HEK293 (cell line): ENCODE data around the gene DACT1.

Experiments used
- CTCF ChIA-PET: fragments of 350-600 bp; formaldehyde crosslinking; extraction: SDS; loops from one replicate; lab custom pipeline; 2021; ENCODE audit warnings: antibody characterized with exemption; lab: Yijun Ruan, JAX
- POLR2A ChIA-PET: fragments of 300-600 bp; formaldehyde crosslinking; extraction: SDS; loops from one replicate; lab custom pipeline; 2020; ENCODE audit warnings: antibody characterized with exemption, inconsistent platforms; lab: Yijun Ruan, JAX
- H3K27ac ChIP-seq: fragments of 200-500 bp; sonication (Bioruptor generic); 2 replicates; pipeline ENCODE4 v1.5.1; 2014; ENCODE audit warnings: low read depth, low read length, control low read depth, inconsistent platforms; ENCODE audit errors: extremely low read depth
- H3K36me3 ChIP-seq, 2 experiments: fragments of 200-500 bp in 1 of 2; sonication (Bioruptor generic) in 1 of 2; 1 replicate in 1 of 2; 2 replicates in 1 of 2; pipeline ENCODE4 v1.5.1; 2014 to 2017; ENCODE audit warnings: inconsistent platforms in 2 of 2, low read length in 2 of 2; ENCODE audit not compliant: control insufficient read depth in 2 of 2, insufficient read depth in 1 of 2
- H3K4me1 ChIP-seq: fragments of 200-500 bp; sonication (Bioruptor generic); 2 replicates; pipeline ENCODE4 v1.5.1; 2014; ENCODE audit warnings: mild to moderate bottlenecking, low read length, inconsistent platforms; ENCODE audit not compliant: control insufficient read depth, insufficient read depth
- H3K4me3 ChIP-seq: 2 replicates; pipeline ENCODE4 v1.5.1; 2011; ENCODE audit warnings: low read depth, mild to moderate bottlenecking, control low read depth, low read length, moderate library complexity
- H3K9me3 ChIP-seq: fragments of 200-500 bp; sonication (Bioruptor generic); 2 replicates; pipeline ENCODE4 v1.5.1; 2014; ENCODE audit warnings: low read depth, low read length, inconsistent platforms; ENCODE audit not compliant: control insufficient read depth, insufficient read depth
- BCL11A ChIP-seq: fragments of 450-650 bp; formaldehyde crosslinking; IDR thresholded peaks from 2 replicates; pipeline ENCODE4 v1.5.1; 2016; ENCODE audit warnings: low read depth, missing biosample characterization, missing genetic modification characterization
- EGR2 ChIP-seq: fragments of 450-650 bp; formaldehyde crosslinking; IDR thresholded peaks from 2 replicates; pipeline ENCODE4 v1.5.1; 2016; ENCODE audit warnings: low read depth, missing biosample characterization, missing genetic modification characterization
- ELK4 ChIP-seq: IDR thresholded peaks from 2 replicates; pipeline ENCODE4 v1.6.1; 2011; ENCODE audit warnings: mild to moderate bottlenecking, low read depth, low read length, borderline replicate concordance
- GLI4 ChIP-seq: fragments of 450-650 bp; formaldehyde crosslinking; IDR thresholded peaks from 2 replicates; pipeline ENCODE4 v1.5.1; 2016; ENCODE audit warnings: missing biosample characterization, missing genetic modification characterization
- PATZ1 ChIP-seq: fragments of 450-650 bp; formaldehyde crosslinking; IDR thresholded peaks from 2 replicates; pipeline ENCODE4 v1.5.1; 2016; ENCODE audit warnings: missing biosample characterization, missing genetic modification characterization
- PRDM10 ChIP-seq: fragments of 450-650 bp; formaldehyde crosslinking; IDR thresholded peaks from 2 replicates; pipeline ENCODE4 v1.5.1; 2016; ENCODE audit warnings: missing biosample characterization, missing genetic modification characterization
- TCF7L2 ChIP-seq: IDR thresholded peaks from 2 replicates; pipeline ENCODE4 v1.6.1; 2011; ENCODE audit warnings: low read depth, mild to moderate bottlenecking, inconsistent platforms, low read length, moderate library complexity, borderline replicate concordance
- YY2 ChIP-seq: fragments of 450-650 bp; formaldehyde crosslinking; IDR thresholded peaks from 2 replicates; pipeline ENCODE4 v1.5.1; 2016; ENCODE audit warnings: missing biosample characterization, missing genetic modification characterization
- ZBTB21 ChIP-seq: fragments of 450-650 bp; formaldehyde crosslinking; IDR thresholded peaks from 2 replicates; pipeline ENCODE4 v1.5.1; 2017; ENCODE audit warnings: missing biosample characterization, missing genetic modification characterization
- ZBTB44 ChIP-seq: fragments of 450-650 bp; IDR thresholded peaks from 2 replicates; pipeline ENCODE4 v1.5.1; 2018; ENCODE audit warnings: missing biosample characterization, mild to moderate bottlenecking, missing genetic modification characterization
- ZFP3 ChIP-seq: fragments of 450-650 bp; formaldehyde crosslinking; IDR thresholded peaks from 2 replicates; pipeline ENCODE4 v1.5.1; 2016; ENCODE audit warnings: low read depth, missing biosample characterization, missing genetic modification characterization
- ZNF10 ChIP-seq: fragments of 450-650 bp; formaldehyde crosslinking; IDR thresholded peaks from 2 replicates; pipeline ENCODE4 v1.5.1; 2017; ENCODE audit warnings: missing biosample characterization, missing genetic modification characterization
- ZNF132 ChIP-seq: fragments of 450-650 bp; formaldehyde crosslinking; IDR thresholded peaks from 2 replicates; pipeline ENCODE4 v1.5.1; 2017; ENCODE audit warnings: missing biosample characterization, missing genetic modification characterization, borderline replicate concordance
- ZNF202 ChIP-seq: fragments of 450-650 bp; formaldehyde crosslinking; IDR thresholded peaks from 2 replicates; pipeline ENCODE4 v1.5.1; 2016; ENCODE audit warnings: missing biosample characterization, missing genetic modification characterization, borderline replicate concordance
- ZNF24 ChIP-seq: fragments of 450-650 bp; formaldehyde crosslinking; IDR thresholded peaks from 2 replicates; pipeline ENCODE4 v1.5.1; 2016; ENCODE audit warnings: missing biosample characterization, missing genetic modification characterization
- ZNF362 ChIP-seq: fragments of 450-650 bp; formaldehyde crosslinking; IDR thresholded peaks from 2 replicates; pipeline ENCODE4 v1.5.1; 2016; ENCODE audit warnings: missing biosample characterization, missing genetic modification characterization
- ZNF670 ChIP-seq: fragments of 450-650 bp; formaldehyde crosslinking; IDR thresholded peaks from 2 replicates; pipeline ENCODE4 v1.5.1; 2016; ENCODE audit warnings: missing biosample characterization, missing genetic modification characterization, low read depth
- ZNF707 ChIP-seq: fragments of 450-650 bp; formaldehyde crosslinking; IDR thresholded peaks from 2 replicates; pipeline ENCODE4 v1.5.1; 2016; ENCODE audit warnings: missing biosample characterization, missing genetic modification characterization
- ZNF777 ChIP-seq: fragments of 450-650 bp; formaldehyde crosslinking; IDR thresholded peaks from 2 replicates; pipeline ENCODE4 v1.5.1; 2017; ENCODE audit warnings: missing biosample characterization, missing genetic modification characterization, borderline replicate concordance
- ZNF830 ChIP-seq: fragments of 450-650 bp; IDR thresholded peaks from 2 replicates; pipeline ENCODE4 v1.5.0; 2018; ENCODE audit warnings: missing biosample characterization, missing genetic modification characterization, low read depth, mild to moderate bottlenecking, moderate library complexity
- ZNF843 ChIP-seq: fragments of 450-650 bp; formaldehyde crosslinking; IDR thresholded peaks from 2 replicates; pipeline ENCODE4 v1.5.1; 2016; ENCODE audit warnings: missing biosample characterization, missing genetic modification characterization
- ZSCAN18 ChIP-seq: fragments of 450-650 bp; formaldehyde crosslinking; IDR thresholded peaks from 2 replicates; pipeline ENCODE4 v1.5.1; 2016; ENCODE audit warnings: missing biosample characterization, missing genetic modification characterization

Gene DACT1

GRCh38 chr14:58637391-58638230 lies at the start of gene DACT1:
Gene DACT1 (plus strand): TSS chr14:58637962. CDS start chr14:58638203, 241 bp downstream.
- ChIA-PET CTCF (interaction anchor here (0.7 to 2.9 kb wide), 9 partner anchors 121 to 391 kb away, joined by 3 to 31 read pairs (median 3); no protein-coding TSS in a partner anchor), POLR2A (interaction anchor here (1.1 to 1.8 kb wide), 2 partner anchors 26 to 136 kb away, joined by 3 to 5 read pairs; no protein-coding TSS in a partner anchor)
- Histone ChIP-seq H3K27ac (peak within 1 kb of the TSS; percentile 100), H3K9me3 (no peaks in the 10 kb centered on the region), H3K4me1 (peaks cover 24% of the 10 kb centered on the region), H3K4me3 (peak within 1 kb of the TSS; percentile 71), H3K36me3 (peaks cover 14 to 15% of the 10 kb centered on the region in 2 experiments)
- no peak for TF ChIP-seq BCL11A
- TF ChIP-seq YY2 (tag by site-specific recombination) = no peak
- TF ChIP-seq ZNF707 (tag by site-specific recombination) = no peak
- no peak for TF ChIP-seq ZNF830
- no peak for TF ChIP-seq ZNF670 (tag by site-specific recombination)
- no peak for TF ChIP-seq ZNF202 (tag by site-specific recombination)
- peak; percentile 74; the same call in 1 of the 2 replicates for TF ChIP-seq ZNF24 (tag by site-specific recombination)
- TF ChIP-seq ZNF777 (tag by site-specific recombination) = peak; percentile 96
- no peak for TF ChIP-seq EGR2 (tag by site-specific recombination)
- TF ChIP-seq ZFP3 (tag by site-specific recombination) = no peak
- TF ChIP-seq ZSCAN18 (tag by site-specific recombination) = no peak
- TF ChIP-seq GLI4 = no peak
- peak; percentile 71 for TF ChIP-seq PRDM10 (tag by site-specific recombination)
- TF ChIP-seq TCF7L2 = no peak
- no peak for TF ChIP-seq ZNF362 (tag by site-specific recombination)
- TF ChIP-seq PATZ1 (tag by site-specific recombination) = peak; percentile 72
- peak; percentile 37; the same call in 1 of the 2 replicates for TF ChIP-seq ZBTB21
- TF ChIP-seq ZNF10 = peak; percentile 87
- TF ChIP-seq ELK4 = no peak
- TF ChIP-seq ZNF843 = 0 out of 2 replicates have a peak, but pooled peaks have one; percentile 23
- no peak for TF ChIP-seq ZNF132 (tag by site-specific recombination)
- TF ChIP-seq ZBTB44 (tag by site-specific recombination) = 0 out of 2 replicates have a peak, but pooled peaks have one; percentile 13
